Measurements from ENCODE around the gene TLR9.
A peak's percentile ranks its signal among the peaks of the same experiment; 100 is the strongest.
"Not testable (repeated sequence)": the region's sequence is repeated elsewhere in the genome, so short reads cannot be mapped to it uniquely, and the experiment has no call there.

The TLR9 gene

GRCh38 chr3:52225452-52226228 lies at the start of gene TLR9:
TLR9 (minus strand) TSS chr3:52225645; CDS start chr3:52225529, 116 bp downstream.
- no peak for DNase-seq (ENCODE audit: low spot score)

- not testable (repeated sequence) for DNase-seq (ENCODE audit: low spot score)
Measured at GRCh38 chr3:52274781-52275180, 49.3 kb upstream of the TLR9 start.

GRCh38 chr3:52272831-52273230 lies 47.4 kb upstream of the TLR9 start:
- DNase-seq (ENCODE audit: low spot score): no peak

GRCh38 chr3:52272172-52272571 lies 46.7 kb upstream of the TLR9 start:
- DNase-seq (ENCODE audit: low spot score): not testable (repeated sequence)

- no peak for DNase-seq (ENCODE audit: low spot score)
Measured at GRCh38 chr3:52270252-52270754, 44.9 kb upstream of the TLR9 start.

- DNase-seq (ENCODE audit: low spot score): no peak
Measured at GRCh38 chr3:52269776-52270175, 44.3 kb upstream of the TLR9 start.

GRCh38 chr3:52268036-52268435 lies 42.6 kb upstream of the TLR9 start:
- DNase-seq (ENCODE audit: low spot score): no peak

- no peak for DNase-seq (ENCODE audit: low spot score)
Measured at GRCh38 chr3:52265387-52265786, 39.9 kb upstream of the TLR9 start.

- DNase-seq (ENCODE audit: low spot score): no peak
Measured at GRCh38 chr3:52262447-52262846, 37.0 kb upstream of the TLR9 start.

- no peak for DNase-seq (ENCODE audit: low spot score)
Measured at GRCh38 chr3:52259448-52259847, 34.0 kb upstream of the TLR9 start.

GRCh38 chr3:52259035-52259434 lies 33.6 kb upstream of the TLR9 start:
- peak; percentile 47 for DNase-seq (ENCODE audit: low spot score)

GRCh38 chr3:52257911-52258310 lies 32.5 kb upstream of the TLR9 start:
- DNase-seq (ENCODE audit: low spot score): no peak

GRCh38 chr3:52256622-52257021 lies 31.2 kb upstream of the TLR9 start:
- DNase-seq (ENCODE audit: low spot score): no peak

GRCh38 chr3:52256159-52256558 lies 30.7 kb upstream of the TLR9 start:
- no peak for DNase-seq (ENCODE audit: low spot score)

- DNase-seq (ENCODE audit: low spot score): no peak
Measured at GRCh38 chr3:52254608-52255007, 29.2 kb upstream of the TLR9 start.

GRCh38 chr3:52253314-52254304 lies 28.2 kb upstream of the TLR9 start:
- DNase-seq (ENCODE audit: low spot score): no peak

GRCh38 chr3:52250122-52250521 lies 24.7 kb upstream of the TLR9 start:
- no peak for DNase-seq (ENCODE audit: low spot score)

GRCh38 chr3:52249683-52250082 lies 24.2 kb upstream of the TLR9 start:
- no peak for DNase-seq (ENCODE audit: low spot score)

GRCh38 chr3:52248816-52249547 lies 23.5 kb upstream of the TLR9 start:
- DNase-seq (ENCODE audit: low spot score): peak; percentile 39

- no peak for DNase-seq (ENCODE audit: low spot score)
Measured at GRCh38 chr3:52248165-52248541, 22.7 kb upstream of the TLR9 start.

- no peak for DNase-seq (ENCODE audit: low spot score)
Measured at GRCh38 chr3:52247409-52248164, 22.1 kb upstream of the TLR9 start.
